Loucy (cell line): ENCODE results near the gene NADK.

ENCODE experiments used
- H2AFZ ChIP-seq: fragments of 200-600 bp; sonication (generic); 2 replicates; pipeline ENCODE4 v1.6.0; 2016; ENCODE audit warnings: antibody characterized with exemption, mild to moderate bottlenecking, low read length, moderate library complexity
- H3F3A ChIP-seq: fragments of 200-600 bp; 2 replicates; pipeline ENCODE4 v1.6.0; 2016; ENCODE audit warnings: antibody characterized with exemption, low read depth, mild to moderate bottlenecking
- H3K27me3 ChIP-seq: fragments of 200-600 bp; sonication (generic); 2 replicates; pipeline ENCODE4 v1.6.1; 2014; ENCODE audit warnings: low read length, mild to moderate bottlenecking; ENCODE audit not compliant: insufficient read depth, poor library complexity, severe bottlenecking
- H3K36me3 ChIP-seq: fragments of 200-600 bp; sonication (generic); 2 replicates; pipeline ENCODE4 v1.6.1; 2016; ENCODE audit warnings: low read length; ENCODE audit not compliant: insufficient read depth
- H3K4me1 ChIP-seq: fragments of 200-600 bp; sonication (generic); 2 replicates; pipeline ENCODE4 v1.5.1; 2014; ENCODE audit warnings: low read length, mild to moderate bottlenecking; ENCODE audit not compliant: insufficient read depth, poor library complexity, severe bottlenecking
- H3K4me2 ChIP-seq: fragments of 200-600 bp; sonication (generic); 2 replicates; pipeline ENCODE4 v1.6.0; 2014; ENCODE audit warnings: antibody characterized with exemption, low read length, low read depth, mild to moderate bottlenecking; ENCODE audit not compliant: poor library complexity, severe bottlenecking
- H3K4me3 ChIP-seq: fragments of 200-600 bp; sonication (generic); 2 replicates; pipeline ENCODE4 v1.5.1; 2014; ENCODE audit warnings: low read length, mild to moderate bottlenecking, mixed read lengths; ENCODE audit not compliant: poor library complexity, severe bottlenecking
- H3K79me2 ChIP-seq: fragments of 200-600 bp; sonication (generic); 2 replicates; pipeline ENCODE4 v1.6.1; 2014; ENCODE audit warnings: low read length; ENCODE audit not compliant: insufficient read depth
- H3K9ac ChIP-seq: fragments of 200-600 bp; sonication (generic); 2 replicates; pipeline ENCODE4 v1.6.0; 2014; ENCODE audit warnings: mild to moderate bottlenecking, low read depth, low read length, moderate library complexity; ENCODE audit not compliant: poor library complexity, severe bottlenecking
- H3K9me2 ChIP-seq: fragments of 200-600 bp; sonication (generic); replicated peaks from 2 replicates; pipeline ENCODE4 v1.6.1; 2016; ENCODE audit warnings: low read depth, low read length, mixed read lengths
- H3K9me3 ChIP-seq: fragments of 200-600 bp; sonication (generic); 2 replicates; pipeline ENCODE4 v1.6.1; 2014; ENCODE audit warnings: mild to moderate bottlenecking, antibody characterized with exemption, low read length, low read depth; ENCODE audit not compliant: insufficient read depth
- H4K20me1 ChIP-seq: fragments of 200-600 bp; sonication (generic); 2 replicates; pipeline ENCODE4 v1.6.0; 2014; ENCODE audit warnings: antibody characterized with exemption, low read length, mild to moderate bottlenecking; ENCODE audit not compliant: insufficient read depth, poor library complexity, severe bottlenecking
- CTCF ChIP-seq: fragments of 200-600 bp; sonication (generic); conservative IDR thresholded peaks from 2 replicates; pipeline ENCODE4 v1.5.1; 2014; ENCODE audit warnings: mild to moderate bottlenecking, antibody characterized with exemption, low read length
- EZH2phosphoT487 ChIP-seq: fragments of 200-600 bp; IDR thresholded peaks from 2 replicates; pipeline ENCODE4 v1.6.1; 2018; ENCODE audit warnings: antibody characterized with exemption, mild to moderate bottlenecking, moderate library complexity, borderline replicate concordance

The NADK gene

GRCh38 chr1:1786836-1787605 is 8.8 kb upstream of the NADK start:
- no peaks in the 10 kb centered on the region for H3F3A ChIP-seq
- no peaks in the 10 kb centered on the region for H3K9me2 ChIP-seq
- H3K4me1 ChIP-seq: no peaks in the 10 kb centered on the region
- no peaks in the 10 kb centered on the region for H3K27me3 ChIP-seq
- H3K9ac ChIP-seq: no peak overlapping the region
- H3K4me2 ChIP-seq: no peak overlapping the region
- H3K9me3 ChIP-seq: no peaks in the 10 kb centered on the region
- no peak overlapping the region for H2AFZ ChIP-seq
- peaks cover 3% of the 10 kb centered on the region for H4K20me1 ChIP-seq
- peaks cover 72% of the 10 kb centered on the region for H3K36me3 ChIP-seq
- TF ChIP-seq CTCF (no peak), EZH2phosphoT487 (no peak)
- no peaks in the 10 kb centered on the region for H3K79me2 ChIP-seq
- H3K4me3 ChIP-seq: no peak overlapping the region

GRCh38 chr1:1785666-1786065 is 7.4 kb upstream of the NADK start:
- Histone ChIP-seq H3K4me3 (no peak overlapping the region), H3K79me2 (no peaks in the 10 kb centered on the region)

GRCh38 chr1:1784933-1785332 is 6.7 kb upstream of the NADK start:
- Histone ChIP-seq H3K36me3 (peaks cover 53% of the 10 kb centered on the region), H3K4me1 (peaks cover 11% of the 10 kb centered on the region), H3F3A (peaks cover 3% of the 10 kb centered on the region; the same call in 1 of the 2 replicates), H3K27me3 (no peaks in the 10 kb centered on the region), H3K4me2 (no peak overlapping the region), H4K20me1 (peaks cover 3% of the 10 kb centered on the region), H3K9me2 (no peaks in the 10 kb centered on the region), H2AFZ (no peak overlapping the region), H3K9ac (no peak overlapping the region), H3K79me2 (no peaks in the 10 kb centered on the region), H3K9me3 (no peaks in the 10 kb centered on the region), H3K4me3 (no peak overlapping the region)
- TF ChIP-seq EZH2phosphoT487: no peak
- no peak for TF ChIP-seq CTCF

More at GRCh38 chr1:1785666-1786065, 7.4 kb upstream of the NADK start:
- Histone ChIP-seq H3K4me2 (no peak overlapping the region), H3K4me1 (peaks cover 4% of the 10 kb centered on the region), H3K9me3 (no peaks in the 10 kb centered on the region), H3K9me2 (no peaks in the 10 kb centered on the region), H4K20me1 (peaks cover 3% of the 10 kb centered on the region), H2AFZ (no peak overlapping the region), H3K27me3 (no peaks in the 10 kb centered on the region), H3K9ac (no peak overlapping the region), H3K36me3 (peaks cover 60% of the 10 kb centered on the region), H3F3A (no peaks in the 10 kb centered on the region)
- TF ChIP-seq CTCF (no peak), EZH2phosphoT487 (no peak)
